ENCODE data around the gene MAP3K21.

GRCh38 chr1:233387585-233387984 is 60.1 kb downstream of the MAP3K21 start:
- no peak for TF ChIP-seq POLR2A (IDR thresholded peaks at IDR 0.05)
- no peak for TF ChIP-seq CTCF (IDR thresholded peaks at IDR 0.05 in 8 of 11, conservative IDR thresholded peaks at IDR 0.05 in 3 of 11)
- TF ChIP-seq POLR2AphosphoS5 (IDR thresholded peaks at IDR 0.05): no peak

All from spleen (tissue), 7 donors.